SJCRH30 (cell line): ENCODE measurements around the gene SENP3. TPM values are rescaled to one million over a fixed set of nuclear protein-coding genes. Genes with fewer than 3 reads are reported as not detected.
A peak's percentile ranks its signal among the peaks of the same experiment; 100 is the strongest.

Experiments
- DNase-seq, 2 experiments: peaks; one replicate each; pipeline ENCODE4 v3.0.0-alpha.2; 2015 to 2020
- H3K27ac ChIP-seq: fragments of 250-450 bp; sonication (Bioruptor Pico); 2 replicates; pipeline ENCODE4 v1.5.1; 2020; ENCODE audit warnings: mild to moderate bottlenecking, moderate library complexity
- H3K27me3 ChIP-seq: fragments of 250-450 bp; sonication (Bioruptor Pico); 2 replicates; pipeline ENCODE4 v1.5.1; 2020; ENCODE audit warnings: mild to moderate bottlenecking, moderate library complexity
- H3K36me3 ChIP-seq: fragments of 250-450 bp; sonication (Bioruptor Pico); 2 replicates; pipeline ENCODE4 v1.5.1; 2020; ENCODE audit warnings: mild to moderate bottlenecking, moderate library complexity
- H3K4me1 ChIP-seq: fragments of 250-450 bp; sonication (Bioruptor Pico); 2 replicates; pipeline ENCODE4 v1.5.1; 2020; ENCODE audit warnings: mild to moderate bottlenecking, moderate library complexity
- H3K4me3 ChIP-seq: fragments of 250-450 bp; sonication (Bioruptor Pico); 2 replicates; pipeline ENCODE4 v1.5.1; 2020; ENCODE audit warnings: mild to moderate bottlenecking, moderate library complexity
- H3K9me3 ChIP-seq: fragments of 250-450 bp; sonication (Bioruptor Pico); replicated peaks from 2 replicates; pipeline ENCODE4 v1.5.1; 2020; ENCODE audit warnings: mild to moderate bottlenecking, moderate library complexity
- total RNA-seq: library from RNA; depleted of rRNA; stranded (reverse); fragments of >200 nt; shearing (Covaris generic); gene quantifications from 2 replicates; pipeline ENCODE4 v1.2.3, GENCODE V29; 2014

SENP3 gene
- total RNA-seq, 1 experiment from 2014 or later = 63.8 TPM

DNA sequence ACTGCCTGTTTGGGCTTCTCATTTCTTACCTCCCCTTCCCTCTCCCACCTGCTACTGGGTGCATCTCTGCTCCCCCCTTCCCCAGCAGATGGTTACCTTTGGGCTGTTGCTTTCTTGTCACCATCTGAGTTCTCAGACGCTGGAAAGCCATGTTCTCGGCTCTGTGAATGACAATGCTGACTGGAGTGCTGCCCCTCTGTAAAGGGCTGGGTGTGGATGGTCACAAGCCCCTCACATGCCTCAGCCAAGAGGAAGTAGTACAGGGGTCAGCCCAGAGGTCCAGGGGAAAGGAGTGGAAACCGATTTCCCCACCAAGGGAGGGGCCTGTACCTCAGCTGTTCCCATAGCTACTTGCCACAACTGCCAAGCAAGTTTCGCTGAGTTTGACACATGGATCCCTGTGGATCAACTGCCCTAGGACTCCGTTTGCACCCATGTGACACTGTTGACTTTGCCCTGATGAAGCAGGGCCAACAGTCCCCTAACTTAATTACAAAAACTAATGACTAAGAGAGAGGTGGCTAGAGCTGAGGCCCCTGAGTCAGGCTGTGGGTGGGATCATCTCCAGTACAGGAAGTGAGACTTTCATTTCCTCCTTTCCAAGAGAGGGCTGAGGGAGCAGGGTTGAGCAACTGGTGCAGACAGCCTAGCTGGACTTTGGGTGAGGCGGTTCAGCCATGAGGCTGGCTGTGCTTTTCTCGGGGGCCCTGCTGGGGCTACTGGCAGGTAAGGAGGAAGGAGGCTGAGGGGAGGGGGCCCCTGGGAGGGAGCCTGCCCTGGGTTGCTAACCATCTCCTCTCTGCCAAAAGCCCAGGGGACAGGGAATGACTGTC, 17.5 kb downstream of the SENP3 start, which contains the start of gene CD68:
CD68 (plus strand) TSS at position 638 of the 833 bp plus-strand sequence; CDS start at position 678, 40 bp downstream.
- H3K27me3 ChIP-seq = no peaks in the 10 kb centered on the region
- no peak within 1 kb of the TSS for H3K27ac ChIP-seq
- peaks cover 4% of the 10 kb centered on the region; the same call in 1 of the 2 replicates for H3K4me1 ChIP-seq
- no peak within 1 kb of the TSS for H3K4me3 ChIP-seq
- peak; percentile 22 to 43 for DNase-seq
- H3K9me3 ChIP-seq = no peaks in the 10 kb centered on the region
- peaks cover 57% of the 10 kb centered on the region for H3K36me3 ChIP-seq

DNA sequence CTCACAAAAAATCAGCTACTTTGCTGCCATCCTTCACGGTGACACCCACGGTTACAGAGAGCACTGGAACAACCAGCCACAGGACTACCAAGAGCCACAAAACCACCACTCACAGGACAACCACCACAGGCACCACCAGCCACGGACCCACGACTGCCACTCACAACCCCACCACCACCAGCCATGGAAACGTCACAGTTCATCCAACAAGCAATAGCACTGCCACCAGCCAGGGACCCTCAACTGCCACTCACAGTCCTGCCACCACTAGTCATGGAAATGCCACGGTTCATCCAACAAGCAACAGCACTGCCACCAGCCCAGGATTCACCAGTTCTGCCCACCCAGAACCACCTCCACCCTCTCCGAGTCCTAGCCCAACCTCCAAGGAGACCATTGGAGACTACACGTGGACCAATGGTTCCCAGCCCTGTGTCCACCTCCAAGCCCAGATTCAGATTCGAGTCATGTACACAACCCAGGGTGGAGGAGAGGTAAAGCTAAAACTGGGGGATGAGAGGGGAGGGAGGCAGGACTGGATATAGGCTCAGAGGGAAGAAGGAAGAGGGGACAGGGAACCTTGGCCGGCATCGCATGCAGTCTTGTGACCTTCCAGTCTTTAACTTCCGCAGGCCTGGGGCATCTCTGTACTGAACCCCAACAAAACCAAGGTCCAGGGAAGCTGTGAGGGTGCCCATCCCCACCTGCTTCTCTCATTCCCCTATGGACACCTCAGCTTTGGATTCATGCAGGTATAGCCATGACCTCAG, 18.3 kb downstream of the SENP3 start:
- no peaks in the 10 kb centered on the region for H3K27me3 ChIP-seq
- peaks cover 49% of the 10 kb centered on the region for H3K36me3 ChIP-seq
- no peak for DNase-seq
- H3K4me1 ChIP-seq = peaks cover 4% of the 10 kb centered on the region; the same call in 1 of the 2 replicates
- no peaks in the 10 kb centered on the region for H3K9me3 ChIP-seq
- H3K27ac ChIP-seq = no peak overlapping the region
- no peak overlapping the region for H3K4me3 ChIP-seq

DNA sequence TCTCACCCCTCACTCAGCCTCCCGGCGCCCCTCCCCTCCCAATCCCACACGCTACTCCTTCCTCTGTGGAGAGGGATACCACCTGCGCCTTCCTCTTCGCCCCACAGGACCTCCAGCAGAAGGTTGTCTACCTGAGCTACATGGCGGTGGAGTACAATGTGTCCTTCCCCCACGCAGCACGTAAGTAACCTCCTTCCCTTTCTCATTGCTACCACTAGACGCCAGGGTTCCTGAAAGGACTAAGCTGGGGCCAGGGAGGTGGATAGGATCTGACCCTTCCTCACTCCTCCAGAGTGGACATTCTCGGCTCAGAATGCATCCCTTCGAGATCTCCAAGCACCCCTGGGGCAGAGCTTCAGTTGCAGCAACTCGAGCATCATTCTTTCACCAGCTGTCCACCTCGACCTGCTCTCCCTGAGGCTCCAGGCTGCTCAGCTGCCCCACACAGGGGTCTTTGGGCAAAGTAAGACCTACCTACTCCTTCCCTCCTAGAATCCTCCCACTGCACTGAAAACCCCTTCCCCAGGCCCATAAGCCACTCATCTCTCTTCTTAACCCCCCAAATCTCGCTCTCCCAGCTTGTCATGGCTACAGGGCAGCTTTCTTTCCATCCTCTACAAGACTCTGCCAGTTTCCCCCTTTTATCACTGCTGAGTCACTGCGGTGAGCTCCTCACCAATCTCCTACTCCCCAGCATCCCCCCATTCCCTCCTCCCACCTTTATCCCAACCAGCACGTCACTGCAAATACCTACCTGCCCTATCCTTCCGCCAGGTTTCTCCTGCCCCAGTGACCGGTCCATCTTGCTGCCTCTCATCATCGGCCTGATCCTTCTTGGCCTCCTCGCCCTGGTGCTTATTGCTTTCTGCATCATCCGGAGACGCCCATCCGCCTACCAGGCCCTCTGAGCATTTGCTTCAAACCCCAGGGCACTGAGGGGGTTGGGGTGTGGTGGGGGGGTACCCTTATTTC, 19.2 kb downstream of the SENP3 start:
- Histone ChIP-seq H3K27me3 (no peaks in the 10 kb centered on the region), H3K36me3 (peaks cover 40% of the 10 kb centered on the region), H3K4me3 (no peak overlapping the region), H3K27ac (no peak overlapping the region), H3K9me3 (no peaks in the 10 kb centered on the region), H3K4me1 (peaks cover 4% of the 10 kb centered on the region; the same call in 1 of the 2 replicates)
- DNase-seq = no peak

DNA sequence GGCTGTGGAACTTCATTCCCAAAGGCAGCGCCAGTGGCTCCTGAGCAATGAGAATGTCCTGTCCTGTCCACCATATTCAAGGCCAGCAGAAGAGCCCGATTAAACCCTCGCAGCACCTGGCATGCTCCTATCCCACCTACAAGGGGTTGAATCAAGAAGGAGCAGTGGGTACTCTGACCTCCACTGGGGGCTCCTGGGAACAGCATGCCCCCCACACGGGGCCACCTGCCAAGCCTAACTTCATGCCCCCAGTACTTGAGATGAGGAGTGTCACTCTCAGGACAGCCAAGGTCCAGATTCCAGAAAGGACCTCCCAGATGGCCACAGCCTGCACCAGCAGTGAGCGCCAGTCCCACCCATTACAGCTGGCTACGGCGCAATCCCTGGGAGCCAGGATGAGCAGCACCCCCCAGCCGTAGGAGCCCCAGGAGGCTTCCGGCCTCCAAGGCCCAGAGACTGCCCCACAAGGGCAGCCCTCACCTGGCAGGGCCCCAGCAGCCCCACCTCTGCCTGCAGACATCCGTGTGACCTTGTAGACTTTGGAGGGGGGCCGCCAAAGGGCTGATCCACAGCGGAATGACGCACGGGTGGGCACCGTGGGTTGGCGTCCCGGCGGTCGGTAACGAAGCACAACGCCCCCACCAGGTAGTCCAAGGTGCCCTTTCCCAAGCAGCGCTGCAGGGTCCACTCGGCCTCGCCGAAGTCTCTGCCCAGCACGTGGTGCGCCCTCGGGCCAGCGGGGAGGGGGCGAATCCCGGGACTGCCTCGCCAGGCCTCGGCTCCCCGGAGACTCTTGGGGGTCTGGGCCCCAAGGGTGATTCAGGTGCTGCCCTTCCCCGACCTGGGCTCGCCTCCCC, 20.9 kb downstream of the SENP3 start:
- peaks cover 23% of the 10 kb centered on the region for H3K36me3 ChIP-seq
- peaks cover 4% of the 10 kb centered on the region; the same call in 1 of the 2 replicates for H3K4me1 ChIP-seq
- H3K27me3 ChIP-seq = no peaks in the 10 kb centered on the region
- no peak for DNase-seq
- peak overlapping the region; percentile 69 for H3K4me3 ChIP-seq
- no peaks in the 10 kb centered on the region for H3K9me3 ChIP-seq
- H3K27ac ChIP-seq = peak overlapping the region; percentile 95

DNA sequence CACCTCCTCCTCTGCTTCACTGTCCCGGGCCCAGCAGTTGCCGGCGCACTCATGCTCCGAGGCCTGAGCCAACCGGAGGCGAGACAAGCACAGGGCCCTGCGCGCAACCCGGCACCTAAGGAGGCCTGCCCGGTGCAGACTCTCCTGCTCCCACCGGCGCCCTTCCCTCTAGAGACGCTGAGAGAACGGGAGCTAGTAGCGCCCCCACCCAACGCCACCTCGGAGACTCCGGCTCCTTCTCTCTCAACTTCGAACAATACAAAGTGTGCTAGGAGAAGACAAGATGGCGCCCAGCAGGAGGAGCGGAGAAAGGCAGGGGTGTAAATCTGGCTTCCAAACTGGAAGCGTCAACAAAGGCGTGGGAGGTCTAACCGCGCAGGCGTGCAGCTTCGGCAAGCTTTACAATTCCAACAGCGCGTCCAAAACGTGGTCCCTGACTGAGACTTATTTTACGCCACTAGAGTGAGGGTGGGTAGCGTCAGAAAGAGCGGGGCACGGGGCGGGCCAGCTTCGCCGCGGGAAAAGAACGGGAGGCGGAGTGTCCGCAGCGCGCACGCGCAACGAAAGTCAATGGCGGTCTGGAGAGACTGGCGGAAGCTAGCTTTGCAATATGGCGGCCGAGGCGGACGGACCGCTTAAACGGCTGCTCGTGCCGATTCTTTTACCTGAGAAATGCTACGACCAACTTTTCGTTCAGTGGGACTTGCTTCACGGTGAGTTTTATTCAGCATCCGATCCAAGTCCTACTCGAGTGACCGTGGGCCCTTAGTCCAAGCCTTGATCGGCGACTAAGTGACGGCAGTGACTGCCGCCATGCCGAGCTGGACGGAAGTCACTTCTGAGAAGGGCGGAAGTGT, 21.8 kb downstream of the SENP3 start, which contains the start of gene MPDU1:
MPDU1 (plus strand) TSS at position 600 of the 857 bp plus-strand sequence; CDS start at position 611, 11 bp downstream.
- Histone ChIP-seq H3K9me3 (no peaks in the 10 kb centered on the region), H3K27ac (peak within 1 kb of the TSS; percentile 95), H3K27me3 (no peaks in the 10 kb centered on the region), H3K4me3 (peak within 1 kb of the TSS; percentile 69), H3K4me1 (peaks cover 4% of the 10 kb centered on the region; the same call in 1 of the 2 replicates), H3K36me3 (peaks cover 15% of the 10 kb centered on the region)
- peak; percentile 94 to 95 for DNase-seq

DNA sequence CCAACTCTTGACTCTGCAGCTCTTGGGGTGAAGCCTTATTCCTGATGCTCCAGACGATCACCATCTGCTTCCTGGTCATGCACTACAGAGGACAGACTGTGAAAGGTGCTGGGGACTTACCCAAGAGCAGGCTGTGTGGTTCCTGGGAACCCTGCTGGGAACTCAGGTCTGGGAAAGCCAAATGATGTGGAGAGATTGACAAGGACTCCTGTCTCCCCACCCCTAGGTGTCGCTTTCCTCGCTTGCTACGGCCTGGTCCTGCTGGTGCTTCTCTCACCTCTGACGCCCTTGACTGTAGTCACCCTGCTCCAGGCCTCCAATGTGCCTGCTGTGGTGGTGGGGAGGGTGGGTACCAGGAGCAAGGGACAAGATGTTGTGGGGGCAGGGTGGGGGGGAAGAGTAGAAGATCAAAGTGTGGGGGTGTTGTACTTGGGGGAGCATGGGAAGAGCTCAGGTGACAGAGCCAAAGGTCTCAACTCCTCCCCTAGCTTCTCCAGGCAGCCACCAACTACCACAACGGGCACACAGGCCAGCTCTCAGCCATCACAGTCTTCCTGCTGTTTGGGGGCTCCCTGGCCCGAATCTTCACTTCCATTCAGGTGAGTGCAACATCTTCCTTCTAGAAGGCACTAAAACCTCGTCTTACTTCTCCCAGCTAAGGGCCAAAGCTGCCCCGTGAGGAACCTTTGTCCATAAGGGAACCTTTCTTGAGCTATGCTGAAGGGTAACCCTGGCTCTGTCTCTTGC, 25.1 kb downstream of the SENP3 start:
- no peak overlapping the region for H3K27ac ChIP-seq
- no peak overlapping the region for H3K4me3 ChIP-seq
- no peaks in the 10 kb centered on the region for H3K9me3 ChIP-seq
- H3K27me3 ChIP-seq = no peaks in the 10 kb centered on the region
- H3K4me1 ChIP-seq = peaks cover 7% of the 10 kb centered on the region; the same call in 1 of the 2 replicates
- peaks cover 11% of the 10 kb centered on the region for H3K36me3 ChIP-seq
- no peak for DNase-seq

DNA sequence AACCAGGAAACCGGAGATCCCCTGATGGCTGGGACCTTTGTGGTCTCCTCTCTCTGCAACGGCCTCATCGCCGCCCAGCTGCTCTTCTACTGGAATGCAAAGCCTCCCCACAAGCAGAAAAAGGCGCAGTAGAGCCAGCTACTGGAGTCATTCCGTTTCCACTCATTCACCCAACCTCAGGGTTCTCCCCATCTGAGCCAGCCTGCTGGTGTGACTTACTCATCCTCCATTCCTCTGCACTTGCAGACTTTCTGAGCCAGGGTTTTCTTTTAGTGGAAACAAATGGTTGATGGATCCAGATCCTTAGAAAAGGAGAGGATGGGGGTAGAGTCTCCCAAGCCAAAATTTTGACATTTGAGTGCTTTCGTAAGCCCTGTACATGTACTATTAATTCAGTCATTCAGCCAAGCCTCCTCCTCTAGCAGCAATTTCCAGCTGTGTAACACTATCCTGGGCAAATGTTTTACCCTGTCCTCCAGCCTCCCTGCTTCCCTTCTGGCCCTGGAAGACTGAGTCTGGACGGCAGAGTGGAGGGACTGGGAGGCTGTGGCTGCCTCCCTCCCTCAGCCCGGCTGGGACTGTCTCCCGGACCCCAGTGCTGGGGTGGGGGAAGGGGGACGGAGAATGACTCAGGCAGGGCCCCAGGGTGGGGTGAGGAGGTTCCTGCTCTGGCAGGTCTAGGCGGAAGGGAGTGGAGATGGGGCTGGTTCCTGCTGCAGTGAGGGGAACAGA, 25.9 kb downstream of the SENP3 start:
- H3K27me3 ChIP-seq = no peaks in the 10 kb centered on the region
- H3K9me3 ChIP-seq = no peaks in the 10 kb centered on the region
- DNase-seq = peak; percentile 44 to 57
- H3K27ac ChIP-seq = no peak overlapping the region
- H3K4me1 ChIP-seq = peaks cover 7% of the 10 kb centered on the region; the same call in 1 of the 2 replicates
- no peak overlapping the region for H3K4me3 ChIP-seq
- H3K36me3 ChIP-seq = peaks cover 16% of the 10 kb centered on the region

DNA sequence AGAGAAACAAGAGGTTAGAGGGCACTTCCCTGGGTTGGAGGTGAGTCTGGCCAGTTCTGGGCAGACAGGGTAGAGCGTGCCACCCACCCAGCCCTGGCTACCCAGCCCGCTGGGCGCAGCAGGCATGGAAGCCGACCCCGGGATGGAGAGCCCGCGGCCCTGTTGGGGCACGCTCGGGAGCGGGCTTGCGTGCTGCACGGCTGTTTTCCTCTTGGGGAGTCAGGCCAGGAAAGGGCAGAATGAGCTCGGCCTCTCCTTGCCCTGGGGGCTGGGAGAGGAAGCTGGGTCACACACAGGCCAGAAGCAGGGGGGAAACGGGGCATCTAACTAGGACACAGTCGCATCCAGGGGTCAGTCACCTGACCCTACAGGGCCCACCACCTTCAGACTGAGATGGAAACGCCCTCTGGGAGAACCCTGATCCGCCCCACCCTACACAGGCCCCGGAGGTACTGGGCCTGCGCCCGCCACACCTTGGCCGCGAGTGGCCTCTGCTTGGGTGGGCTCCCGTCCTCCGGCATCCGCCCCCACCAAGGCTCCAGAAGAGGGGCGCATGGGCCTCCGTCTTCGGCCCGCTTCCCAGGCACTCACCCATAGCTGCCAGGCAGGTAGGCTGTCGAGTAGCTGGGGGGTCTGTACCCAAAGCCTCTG, 27.0 kb downstream of the SENP3 start:
- H3K36me3 ChIP-seq = peaks cover 25% of the 10 kb centered on the region

DNA sequence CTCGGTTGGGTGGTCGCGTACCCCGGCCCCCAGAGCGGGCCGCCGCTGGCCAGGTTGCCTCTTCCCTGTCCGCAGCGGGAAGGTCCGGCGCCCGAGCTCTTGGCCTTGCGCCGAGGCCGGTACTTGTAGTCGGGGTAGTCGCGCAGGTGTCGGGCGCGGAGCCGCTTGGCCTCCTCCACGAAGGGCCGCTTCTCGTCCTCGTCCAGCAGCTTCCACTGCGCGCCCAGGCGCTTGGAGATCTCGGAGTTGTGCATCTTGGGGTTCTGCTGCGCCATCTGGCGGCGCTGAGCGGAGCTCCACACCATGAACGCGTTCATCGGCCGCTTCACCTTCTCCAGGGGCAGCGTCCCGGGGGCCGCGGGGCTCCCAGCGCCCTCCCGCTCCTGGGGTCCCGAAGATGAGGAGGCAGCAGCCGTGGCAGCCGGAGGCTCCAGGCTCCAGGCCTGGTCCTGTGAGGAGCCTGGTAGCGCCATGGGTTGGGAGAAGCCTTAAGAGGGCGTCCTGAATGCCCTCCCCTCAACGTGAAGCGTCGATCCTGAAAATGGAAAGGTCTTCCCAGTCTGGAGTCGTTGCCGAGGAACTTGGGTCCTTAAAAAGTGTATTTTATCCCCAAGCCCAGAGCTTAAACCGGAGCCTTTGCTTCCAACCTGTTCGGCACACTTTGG, 27.6 kb downstream of the SENP3 start:
- Histone ChIP-seq H3K4me1 (0 out of 2 replicates have a peak, but pooled peaks cover 2% of the 10 kb centered on the region), H3K4me3 (no peak overlapping the region), H3K27me3 (no peaks in the 10 kb centered on the region), H3K9me3 (no peaks in the 10 kb centered on the region), H3K36me3 (peaks cover 32% of the 10 kb centered on the region), H3K27ac (no peak overlapping the region)
- no peak for DNase-seq

More for the DNA sequence above, 27.0 kb downstream of the SENP3 start:
- no peak overlapping the region for H3K4me3 ChIP-seq
- DNase-seq = no peak
- no peaks in the 10 kb centered on the region for H3K9me3 ChIP-seq
- H3K4me1 ChIP-seq = 0 out of 2 replicates have a peak, but pooled peaks cover 2% of the 10 kb centered on the region
- no peaks in the 10 kb centered on the region for H3K27me3 ChIP-seq
- no peak overlapping the region for H3K27ac ChIP-seq

DNA sequence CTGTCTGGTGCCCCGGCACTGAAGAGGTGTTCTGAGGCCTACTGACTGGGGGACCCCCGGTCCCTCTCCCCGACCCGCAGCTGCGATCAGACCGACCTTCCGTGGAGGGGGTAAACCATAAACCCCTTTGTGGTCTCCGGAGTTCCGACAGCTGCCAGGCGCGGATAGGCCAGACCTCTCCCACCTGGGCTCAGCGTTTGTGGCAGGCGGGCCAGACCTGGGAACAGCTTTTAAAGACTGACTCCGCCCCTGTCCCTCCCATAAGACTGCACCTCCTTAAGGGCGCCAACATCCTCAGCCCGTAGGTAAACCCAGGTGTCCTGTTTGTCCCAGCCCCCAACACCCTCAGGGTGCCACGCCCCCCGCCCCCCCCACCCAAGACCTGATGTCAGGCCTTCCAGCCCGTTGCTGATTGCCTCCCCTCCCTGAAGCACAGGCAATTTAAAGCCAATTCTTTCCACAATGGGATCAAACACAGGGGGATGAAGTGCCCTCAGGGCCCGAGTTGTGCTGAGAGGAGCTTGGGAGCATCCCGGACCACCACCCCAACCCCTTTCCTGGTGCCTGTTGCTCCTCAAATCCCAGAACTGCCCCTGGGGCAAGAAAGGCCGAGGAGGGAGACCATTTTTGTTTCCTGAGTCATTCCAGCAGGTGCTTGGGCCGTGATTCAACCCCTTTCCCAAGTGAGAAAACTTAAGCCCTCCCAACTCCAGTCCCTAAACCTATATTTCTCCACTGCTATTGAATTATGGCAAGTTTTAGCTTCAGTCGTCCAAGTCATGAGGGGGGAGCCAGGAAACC, 28.4 kb downstream of the SENP3 start, which contains the start of gene SOX15:
SOX15 (minus strand) TSS at position 204 of the 801 bp plus-strand sequence. CDS start 418 bp downstream, outside the sequence.
- no peak for DNase-seq
- H3K9me3 ChIP-seq = no peaks in the 10 kb centered on the region

More for the DNA sequence above, 28.4 kb downstream of the SENP3 start, which contains the start of gene SOX15:
- Histone ChIP-seq H3K4me1 (0 out of 2 replicates have a peak, but pooled peaks cover 2% of the 10 kb centered on the region), H3K4me3 (no peak within 1 kb of the TSS), H3K36me3 (peaks cover 37% of the 10 kb centered on the region), H3K27ac (peak within 1 kb of the TSS; percentile 14; the same call in 1 of the 2 replicates), H3K27me3 (no peaks in the 10 kb centered on the region)
